Measurements from ENCODE around the gene DNAL1. TPM values are rescaled to one million over a fixed set of nuclear protein-coding genes. Genes with fewer than 3 reads are reported as not detected.

The DNAL1 gene
- total RNA-seq, 1 experiment from 2014 or later: 12.2 TPM

DNA sequence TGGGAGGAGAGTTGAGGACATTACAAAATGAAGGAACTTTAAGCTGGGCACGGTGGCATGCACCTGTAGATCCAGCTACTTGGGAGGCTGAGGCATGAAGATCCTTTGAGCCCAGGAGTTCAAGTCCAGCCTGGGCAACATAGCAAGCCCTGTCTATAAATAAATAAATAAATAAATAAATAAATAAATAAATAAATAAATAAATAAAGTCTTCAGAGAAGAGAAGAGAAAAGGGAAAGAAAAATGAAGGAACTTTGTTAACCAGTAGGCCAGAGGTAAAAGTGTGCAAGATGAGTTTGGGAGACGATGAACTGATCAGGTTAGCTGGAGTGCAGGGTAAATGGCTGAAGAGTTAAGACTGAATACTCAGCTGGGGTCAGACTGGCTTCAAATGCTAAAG, 49.3 kb downstream of the DNAL1 start:
- H3K4me1 ChIP-seq: no peaks in the 10 kb centered on the region
- Mint-ChIP-seq H3K27me3 (ENCODE audit: insufficient read depth, unreplicated experiment) (no peaks in the 10 kb centered on the region), H3K4me1 (ENCODE audit: low read depth, unreplicated experiment) (no peaks in the 10 kb centered on the region), H3K36me3 (ENCODE audit: insufficient read depth, unreplicated experiment) (no peaks in the 10 kb centered on the region), H3K27ac (ENCODE audit: unreplicated experiment) (no peak overlapping the region), H3K4me3 (ENCODE audit: unreplicated experiment) (no peak overlapping the region), H3K9me3 (ENCODE audit: unreplicated experiment) (no peaks in the 10 kb centered on the region)
- intact Hi-C loops (cut with micrococcal nuclease; ENCODE audit: unreplicated experiment): no loop called here
- H3K4me3 ChIP-seq (ENCODE audit: low read depth, low read length): no peak overlapping the region
- BruUV-seq (replicated peaks): no TSS peak
- no peaks in the 10 kb centered on the region for H3K27me3 ChIP-seq (replicated peaks; ENCODE audit: control insufficient read depth, insufficient read depth, low read length)
- POLR2A ChIA-PET: no interaction called here
- CTCF ChIA-PET: no interaction called here
- DNase-seq: no peak
- no peaks in the 10 kb centered on the region for H3K9me3 ChIP-seq
- no peaks in the 10 kb centered on the region for H3K36me3 ChIP-seq (ENCODE audit: control insufficient read depth, insufficient read depth, low read length)
- TF ChIP-seq, protein P1, sequence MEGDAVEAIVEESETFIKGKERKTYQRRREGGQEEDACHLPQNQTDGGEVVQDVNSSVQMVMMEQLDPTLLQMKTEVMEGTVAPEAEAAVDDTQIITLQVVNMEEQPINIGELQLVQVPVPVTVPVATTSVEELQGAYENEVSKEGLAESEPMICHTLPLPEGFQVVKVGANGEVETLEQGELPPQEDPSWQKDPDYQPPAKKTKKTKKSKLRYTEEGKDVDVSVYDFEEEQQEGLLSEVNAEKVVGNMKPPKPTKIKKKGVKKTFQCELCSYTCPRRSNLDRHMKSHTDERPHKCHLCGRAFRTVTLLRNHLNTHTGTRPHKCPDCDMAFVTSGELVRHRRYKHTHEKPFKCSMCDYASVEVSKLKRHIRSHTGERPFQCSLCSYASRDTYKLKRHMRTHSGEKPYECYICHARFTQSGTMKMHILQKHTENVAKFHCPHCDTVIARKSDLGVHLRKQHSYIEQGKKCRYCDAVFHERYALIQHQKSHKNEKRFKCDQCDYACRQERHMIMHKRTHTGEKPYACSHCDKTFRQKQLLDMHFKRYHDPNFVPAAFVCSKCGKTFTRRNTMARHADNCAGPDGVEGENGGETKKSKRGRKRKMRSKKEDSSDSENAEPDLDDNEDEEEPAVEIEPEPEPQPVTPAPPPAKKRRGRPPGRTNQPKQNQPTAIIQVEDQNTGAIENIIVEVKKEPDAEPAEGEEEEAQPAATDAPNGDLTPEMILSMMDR (IDR thresholded peaks at IDR 0.05; ENCODE audit: insufficient read depth in 1 of 2, low read depth in 1 of 2, low read length in 1 of 2, severe bottlenecking in 1 of 2, unreplicated experiment in 1 of 2): no peak

DNA sequence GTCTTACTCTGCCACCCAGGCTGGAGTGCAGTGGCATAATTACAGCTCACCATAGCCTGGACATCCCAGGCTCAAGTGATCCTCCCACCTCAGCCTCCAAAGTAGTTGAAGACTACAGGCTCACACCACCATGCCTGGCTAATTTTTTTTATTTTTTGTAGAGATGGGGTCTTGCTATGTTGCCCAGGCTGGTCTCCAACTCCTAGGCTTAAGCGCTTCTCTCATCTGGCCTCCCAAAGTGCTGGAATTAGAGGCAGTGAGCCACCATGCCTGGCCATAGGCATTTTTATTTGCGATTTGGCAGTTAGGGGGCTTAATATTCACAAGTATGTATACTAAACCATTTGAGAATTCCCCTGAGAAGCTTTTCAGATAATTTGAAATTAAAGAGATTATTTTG, 50.3 kb downstream of the DNAL1 start:
- Mint-ChIP-seq H3K9me3 (ENCODE audit: unreplicated experiment) (no peaks in the 10 kb centered on the region), H3K36me3 (ENCODE audit: insufficient read depth, unreplicated experiment) (no peaks in the 10 kb centered on the region), H3K27me3 (ENCODE audit: insufficient read depth, unreplicated experiment) (no peaks in the 10 kb centered on the region), H3K27ac (ENCODE audit: unreplicated experiment) (no peak overlapping the region), H3K4me3 (ENCODE audit: unreplicated experiment) (no peak overlapping the region), H3K4me1 (ENCODE audit: low read depth, unreplicated experiment) (no peaks in the 10 kb centered on the region)
- DNase-seq: no peak
- no peaks in the 10 kb centered on the region for H3K9me3 ChIP-seq
- no peaks in the 10 kb centered on the region for H3K36me3 ChIP-seq (ENCODE audit: control insufficient read depth, insufficient read depth, low read length)
- TF ChIP-seq, protein P1 (IDR thresholded peaks at IDR 0.05; ENCODE audit: insufficient read depth in 1 of 2, low read depth in 1 of 2, low read length in 1 of 2, severe bottlenecking in 1 of 2, unreplicated experiment in 1 of 2): no peak
- POLR2A ChIA-PET: interaction anchor here (0.7 kb wide), 1 partner anchor 17 kb away, joined by 4 read pairs; no protein-coding TSS in a partner anchor
- CTCF ChIA-PET: no interaction called here
- H3K27me3 ChIP-seq (replicated peaks; ENCODE audit: control insufficient read depth, insufficient read depth, low read length): no peaks in the 10 kb centered on the region
- H3K4me3 ChIP-seq (ENCODE audit: low read depth, low read length): no peak overlapping the region
- intact Hi-C loops (cut with micrococcal nuclease; ENCODE audit: unreplicated experiment): no loop called here
- peaks cover 3% of the 10 kb centered on the region for H3K4me1 ChIP-seq
- no TSS peak for BruUV-seq (replicated peaks)

DNA sequence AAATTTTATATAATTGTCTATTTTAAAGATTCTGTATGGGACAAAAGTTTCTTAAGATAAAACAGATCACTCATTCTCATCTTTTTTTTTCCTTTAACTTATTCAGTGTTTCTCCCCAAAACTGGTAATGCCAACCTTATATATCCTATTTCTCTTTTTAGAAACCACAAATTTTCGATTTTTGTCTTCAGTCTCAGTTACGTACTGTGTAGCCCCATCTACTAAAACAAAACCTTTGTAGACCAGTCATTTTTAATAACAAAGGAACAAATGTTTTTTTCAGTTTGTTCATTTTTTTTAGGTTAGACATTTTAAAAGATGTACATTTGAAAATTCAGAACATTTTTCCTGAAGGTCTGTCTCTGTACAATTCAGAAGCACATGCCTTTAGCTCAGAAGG, 51.2 kb downstream of the DNAL1 start:
- ChIA-PET CTCF (no interaction called here), POLR2A (no interaction called here)
- H3K4me1 ChIP-seq: peaks cover 12% of the 10 kb centered on the region
- intact Hi-C loops (cut with micrococcal nuclease; ENCODE audit: unreplicated experiment): no loop called here
- H3K9me3 ChIP-seq: no peaks in the 10 kb centered on the region
- Mint-ChIP-seq H3K36me3 (ENCODE audit: insufficient read depth, unreplicated experiment) (no peaks in the 10 kb centered on the region), H3K4me3 (ENCODE audit: unreplicated experiment) (no peak overlapping the region), H3K9me3 (ENCODE audit: unreplicated experiment) (no peaks in the 10 kb centered on the region), H3K27ac (ENCODE audit: unreplicated experiment) (no peak overlapping the region), H3K27me3 (ENCODE audit: insufficient read depth, unreplicated experiment) (no peaks in the 10 kb centered on the region), H3K4me1 (ENCODE audit: low read depth, unreplicated experiment) (no peaks in the 10 kb centered on the region)
- DNase-seq: no peak
- no peak overlapping the region for H3K4me3 ChIP-seq (ENCODE audit: low read depth, low read length)
- no TSS peak for BruUV-seq (replicated peaks)
- TF ChIP-seq, protein P1 (IDR thresholded peaks at IDR 0.05; ENCODE audit: insufficient read depth in 1 of 2, low read depth in 1 of 2, low read length in 1 of 2, severe bottlenecking in 1 of 2, unreplicated experiment in 1 of 2): no peak
- no peaks in the 10 kb centered on the region for H3K36me3 ChIP-seq (ENCODE audit: control insufficient read depth, insufficient read depth, low read length)
- H3K27me3 ChIP-seq (replicated peaks; ENCODE audit: control insufficient read depth, insufficient read depth, low read length): no peaks in the 10 kb centered on the region
